ENCODE data around the gene VN1R4. TPM values are rescaled to one million over a fixed set of nuclear protein-coding genes. Genes with fewer than 3 reads are reported as not detected.

The VN1R4 gene
- total RNA-seq, 1 experiment from 2014 or later, result not detected

- H3K9me3 ChIP-seq (ENCODE audit: control insufficient read depth, low read depth, low read length), result peaks cover 15% of the 10 kb centered on the region
- no peaks in the 10 kb centered on the region for H3K4me1 Mint-ChIP-seq
- no peak overlapping the region for H2BK15ac ChIP-seq (ENCODE audit: low read depth, low read length)
- no peak overlapping the region for H4K91ac ChIP-seq (ENCODE audit: insufficient read length, low read depth, low read length)
- peaks cover 3 to 34% (median 22%) of the 10 kb centered on the region in 3 experiments for H3K36me3 Mint-ChIP-seq (ENCODE audit: insufficient read depth in 1 of 3, low read depth in 3 of 3)
- 0 out of 2 replicates have a peak, but pooled peaks cover 2% of the 10 kb centered on the region for H3K27me3 ChIP-seq (ENCODE audit: insufficient read depth, low read length)
- H3K27ac Mint-ChIP-seq, result peak overlapping the region in 1 of 3 experiments; percentile 91; a peak in 1 of 7 replicates
- no peak overlapping the region for H3K14ac ChIP-seq (ENCODE audit: insufficient read depth, low read length)
- TF ChIP-seq, protein P1, sequence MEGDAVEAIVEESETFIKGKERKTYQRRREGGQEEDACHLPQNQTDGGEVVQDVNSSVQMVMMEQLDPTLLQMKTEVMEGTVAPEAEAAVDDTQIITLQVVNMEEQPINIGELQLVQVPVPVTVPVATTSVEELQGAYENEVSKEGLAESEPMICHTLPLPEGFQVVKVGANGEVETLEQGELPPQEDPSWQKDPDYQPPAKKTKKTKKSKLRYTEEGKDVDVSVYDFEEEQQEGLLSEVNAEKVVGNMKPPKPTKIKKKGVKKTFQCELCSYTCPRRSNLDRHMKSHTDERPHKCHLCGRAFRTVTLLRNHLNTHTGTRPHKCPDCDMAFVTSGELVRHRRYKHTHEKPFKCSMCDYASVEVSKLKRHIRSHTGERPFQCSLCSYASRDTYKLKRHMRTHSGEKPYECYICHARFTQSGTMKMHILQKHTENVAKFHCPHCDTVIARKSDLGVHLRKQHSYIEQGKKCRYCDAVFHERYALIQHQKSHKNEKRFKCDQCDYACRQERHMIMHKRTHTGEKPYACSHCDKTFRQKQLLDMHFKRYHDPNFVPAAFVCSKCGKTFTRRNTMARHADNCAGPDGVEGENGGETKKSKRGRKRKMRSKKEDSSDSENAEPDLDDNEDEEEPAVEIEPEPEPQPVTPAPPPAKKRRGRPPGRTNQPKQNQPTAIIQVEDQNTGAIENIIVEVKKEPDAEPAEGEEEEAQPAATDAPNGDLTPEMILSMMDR (conservative IDR thresholded peaks at IDR 0.05), result no peak
- H3K27ac ChIP-seq (ENCODE audit: insufficient read length, low read depth, low read length), result no peak overlapping the region
- no peaks in the 10 kb centered on the region for H3K79me1 ChIP-seq (ENCODE audit: insufficient read depth, low read depth, low read length, poor library complexity, severe bottlenecking)
- no peak overlapping the region for H4K5ac ChIP-seq (ENCODE audit: insufficient read length, low read depth, low read length)
- H2BK12ac ChIP-seq (ENCODE audit: insufficient read length, low read depth, low read length), result no peak overlapping the region
- H3K4me3 Mint-ChIP-seq, result no peak overlapping the region
- H2BK20ac ChIP-seq (ENCODE audit: low read depth, low read length, poor library complexity, severe bottlenecking), result no peak overlapping the region
- no peaks in the 10 kb centered on the region for H3K79me2 ChIP-seq (ENCODE audit: insufficient read depth, low read length)
- H3K18ac ChIP-seq (ENCODE audit: insufficient read length, low read depth, low read length), result no peak overlapping the region
- peaks cover 76 to 77% of the 10 kb centered on the region in 2 experiments for H3K9me3 Mint-ChIP-seq
- no peak overlapping the region for H3K4ac ChIP-seq (ENCODE audit: low read depth, low read length)
- no CpG with 5 or more reads among the region's 7 CpGs for WGBS (ENCODE audit: extremely low coverage, insufficient read length, low lambda C conversion rate)
- no peak overlapping the region for H3K9ac ChIP-seq (ENCODE audit: extremely low read depth, insufficient read length, low read length)
- no peak overlapping the region for H3T11ph ChIP-seq (ENCODE audit: low read length)
- H4K20me1 ChIP-seq (ENCODE audit: control insufficient read depth, insufficient read depth, insufficient read length), result no peaks in the 10 kb centered on the region
- no peaks in the 10 kb centered on the region for H3K23me2 ChIP-seq (ENCODE audit: insufficient read length, low read depth, low read length, poor library complexity, severe bottlenecking)
- no peak overlapping the region for H2BK5ac ChIP-seq (ENCODE audit: insufficient read length, low read length)
- DNase-seq, result peak; percentile 78
- no peak overlapping the region for H3K4me2 ChIP-seq (ENCODE audit: insufficient read depth, insufficient read length, low read length)
- no peak overlapping the region for H3K23ac ChIP-seq (ENCODE audit: insufficient read length, low read depth, low read length)
- H3K27me3 Mint-ChIP-seq (ENCODE audit: low read depth), result peaks cover 6% of the 10 kb centered on the region
- H4K8ac ChIP-seq (replicated peaks; ENCODE audit: insufficient read length, low read depth, low read length), result no peak overlapping the region
- H2BK120ac ChIP-seq (ENCODE audit: low read depth, low read length, poor library complexity, severe bottlenecking), result no peak overlapping the region
- no peak overlapping the region for H2AFZ ChIP-seq (ENCODE audit: low read length)
- H2AK5ac ChIP-seq (ENCODE audit: insufficient read length, low read length), result no peak overlapping the region
- no peaks in the 10 kb centered on the region for H3K4me1 ChIP-seq (ENCODE audit: insufficient read depth, low read length)
- H3K56ac ChIP-seq (ENCODE audit: insufficient read length, low read depth, low read length), result no peak overlapping the region
Observed at GRCh38 chr19:53294786-53295441, 27.4 kb upstream of the VN1R4 start.

Data from H9 (cell line).